Immature natural killer cell (primary cell): ENCODE data around the gene ST8SIA3. TPM values are rescaled to one million over a fixed set of nuclear protein-coding genes. Genes with fewer than 3 reads are reported as not detected.

Experiments used
- DNase-seq, 3 donors: peaks; one replicate each; pipeline ENCODE4 v3.0.0; 2022; ENCODE audit warnings: mixed read lengths in 1 of 3
- H3K27ac Mint-ChIP-seq, 6 donors: one replicate each; pipeline ENCODE4 v1.8.0; 2020; ENCODE audit warnings: mixed read lengths in 6 of 6, mild to moderate bottlenecking in 5 of 6, inconsistent platforms in 4 of 6, moderate library complexity in 3 of 6
- H3K27me3 Mint-ChIP-seq, 3 donors: one replicate each; pipeline ENCODE4 v1.8.0; 2020 to 2021; ENCODE audit warnings: low read depth in 3 of 3, mild to moderate bottlenecking in 3 of 3, mixed read lengths in 3 of 3, moderate library complexity in 3 of 3, inconsistent platforms in 1 of 3
- H3K36me3 Mint-ChIP-seq, 3 donors: one replicate each; pipeline ENCODE4 v1.8.0; 2020; ENCODE audit warnings: mixed read lengths in 3 of 3, inconsistent platforms in 2 of 3, mild to moderate bottlenecking in 2 of 3
- H3K4me1 Mint-ChIP-seq, 2 donors: one replicate each; pipeline ENCODE4 v1.8.0; 2020; ENCODE audit warnings: inconsistent platforms in 2 of 2, mild to moderate bottlenecking in 2 of 2, mixed read lengths in 2 of 2, moderate library complexity in 1 of 2
- H3K4me3 Mint-ChIP-seq, 5 donors: one replicate each; pipeline ENCODE4 v1.8.0; 2020; ENCODE audit warnings: mild to moderate bottlenecking in 5 of 5, mixed read lengths in 5 of 5, inconsistent platforms in 3 of 5, moderate library complexity in 3 of 5
- H3K9me3 Mint-ChIP-seq, 6 donors: one replicate each; pipeline ENCODE4 v1.8.0; 2020; ENCODE audit warnings: mild to moderate bottlenecking in 6 of 6, mixed read lengths in 6 of 6, inconsistent platforms in 4 of 6, moderate library complexity in 3 of 6
- polyA plus RNA-seq, 3 donors: library from polyadenylated mRNA; unstranded; fragments of 300-500 nt; fragmentation: Illumina TruSeq; gene quantifications; one replicate each; pipeline ENCODE4 v1.2.3, GENCODE V29; 2021

Gene ST8SIA3
- polyA plus RNA-seq, 3 donors from 2014 or later = not detected

- H3K36me3 Mint-ChIP-seq = peaks cover 0 to 3% (median 0%) of the 10 kb centered on the region in 3 donors
- no peak overlapping the region for H3K4me3 Mint-ChIP-seq
- peaks cover 2 to 9% (median 2%) of the 10 kb centered on the region in 3 donors for H3K27me3 Mint-ChIP-seq
- no peak for DNase-seq
- H3K4me1 Mint-ChIP-seq = no peaks in the 10 kb centered on the region
- H3K9me3 Mint-ChIP-seq = peaks cover 0 to 3% (median under 1%) of the 10 kb centered on the region in 6 donors
- no peak overlapping the region for H3K27ac Mint-ChIP-seq
These were observed 8.5 kb upstream of the ST8SIA3 start for GRCh38 chr18:57343833-57344232.

- Mint-ChIP-seq H3K27ac (no peak overlapping the region), H3K27me3 (peaks cover 4 to 20% (median 9%) of the 10 kb centered on the region in 3 donors), H3K4me3 (no peak overlapping the region), H3K36me3 (peaks cover 0 to 4% (median 0%) of the 10 kb centered on the region in 3 donors), H3K4me1 (no peaks in the 10 kb centered on the region), H3K9me3 (peaks cover 0 to 12% (median 5%) of the 10 kb centered on the region in 6 donors)
- no peak for DNase-seq
These were observed 5.5 kb upstream of the ST8SIA3 start for GRCh38 chr18:57346876-57347275.

GRCh38 chr18:57347784-57348183, 4.6 kb upstream of the ST8SIA3 start:
- no peak for DNase-seq
- no peak overlapping the region for H3K4me3 Mint-ChIP-seq
- H3K36me3 Mint-ChIP-seq = peaks cover 0 to 4% (median 0%) of the 10 kb centered on the region in 3 donors
- no peaks in the 10 kb centered on the region for H3K4me1 Mint-ChIP-seq
- peaks cover 4 to 24% (median 12%) of the 10 kb centered on the region in 3 donors for H3K27me3 Mint-ChIP-seq
- H3K9me3 Mint-ChIP-seq = peaks cover 0 to 12% (median 5%) of the 10 kb centered on the region in 6 donors
- no peak overlapping the region for H3K27ac Mint-ChIP-seq

- Mint-ChIP-seq H3K27me3 (peaks cover 10 to 35% (median 15%) of the 10 kb centered on the region in 3 donors), H3K9me3 (peaks cover 4 to 23% (median 13%) of the 10 kb centered on the region in 6 donors), H3K27ac (no peak overlapping the region), H3K36me3 (peaks cover 0 to 9% (median 5%) of the 10 kb centered on the region in 3 donors), H3K4me3 (no peak overlapping the region), H3K4me1 (no peaks in the 10 kb centered on the region)
- DNase-seq = no peak
These were observed 392 bp downstream of the ST8SIA3 start for GRCh38 chr18:57352761-57353136.

GRCh38 chr18:57353137-57353939, 981 bp downstream of the ST8SIA3 start:
- peaks cover 10 to 35% (median 15%) of the 10 kb centered on the region in 3 donors for H3K27me3 Mint-ChIP-seq
- no peak overlapping the region for H3K4me3 Mint-ChIP-seq
- H3K36me3 Mint-ChIP-seq = peaks cover 0 to 9% (median 5%) of the 10 kb centered on the region in 3 donors
- peaks cover 4 to 23% (median 13%) of the 10 kb centered on the region in 6 donors for H3K9me3 Mint-ChIP-seq
- no peak for DNase-seq
- no peak overlapping the region for H3K27ac Mint-ChIP-seq
- no peaks in the 10 kb centered on the region for H3K4me1 Mint-ChIP-seq

- H3K27me3 Mint-ChIP-seq = peaks cover 10 to 35% (median 15%) of the 10 kb centered on the region in 3 donors
- H3K9me3 Mint-ChIP-seq = peaks cover 4 to 23% (median 13%) of the 10 kb centered on the region in 6 donors
- H3K27ac Mint-ChIP-seq = no peak overlapping the region
- H3K36me3 Mint-ChIP-seq = peaks cover 0 to 9% (median 5%) of the 10 kb centered on the region in 3 donors
- DNase-seq = no peak
- H3K4me3 Mint-ChIP-seq = no peak overlapping the region
- H3K4me1 Mint-ChIP-seq = no peaks in the 10 kb centered on the region
These were observed 1.6 kb downstream of the ST8SIA3 start for GRCh38 chr18:57353940-57354461.

GRCh38 chr18:57359433-57359832, 7.1 kb downstream of the ST8SIA3 start:
- no peaks in the 10 kb centered on the region for H3K4me1 Mint-ChIP-seq
- H3K9me3 Mint-ChIP-seq = peaks cover 0 to 11% (median 6%) of the 10 kb centered on the region in 6 donors
- DNase-seq = no peak
- peaks cover 0 to 5% (median 5%) of the 10 kb centered on the region in 3 donors for H3K36me3 Mint-ChIP-seq
- H3K4me3 Mint-ChIP-seq = no peak overlapping the region
- H3K27ac Mint-ChIP-seq = no peak overlapping the region
- H3K27me3 Mint-ChIP-seq = peaks cover 3 to 17% (median 3%) of the 10 kb centered on the region in 3 donors

DNA sequence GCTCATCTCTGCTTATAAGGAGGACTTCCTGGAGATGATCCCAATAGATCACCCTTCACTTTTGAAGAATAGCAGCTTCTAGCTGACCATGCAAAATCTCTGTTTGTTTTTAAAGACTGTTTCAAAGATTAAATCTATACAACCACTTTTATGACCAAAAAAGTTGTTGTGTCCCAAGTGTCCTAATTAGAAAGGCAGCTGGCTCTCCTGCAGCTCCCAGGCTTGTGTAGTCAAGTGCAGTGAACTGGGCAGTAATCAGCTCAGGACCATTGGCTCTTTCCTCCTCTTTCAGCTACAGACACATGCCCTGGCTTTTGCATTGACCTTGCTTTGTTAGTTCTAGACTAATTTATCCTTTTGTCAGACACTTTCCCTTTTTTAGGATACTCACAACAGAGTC, 10.4 kb downstream of the ST8SIA3 start:
- Mint-ChIP-seq H3K27ac (no peak overlapping the region), H3K36me3 (no peaks in the 10 kb centered on the region)

DNA sequence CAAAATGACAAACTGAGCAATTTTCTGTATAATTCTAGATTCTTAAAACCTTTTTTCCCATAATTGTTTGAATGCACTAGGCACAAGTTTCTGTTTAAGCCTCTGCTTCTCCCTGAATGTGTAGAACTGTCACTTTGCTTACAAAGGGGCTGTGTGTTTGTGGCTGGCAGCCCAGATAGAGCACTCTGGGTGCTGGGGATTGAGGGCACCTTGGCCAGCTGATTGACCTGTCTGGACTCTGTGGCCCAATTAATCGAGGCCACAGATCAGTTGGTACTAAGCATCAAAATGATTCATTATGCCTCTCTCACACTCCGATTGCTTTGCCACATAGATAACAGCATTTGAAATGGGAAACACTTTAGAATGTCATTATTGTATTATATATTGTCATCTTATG, 12.1 kb downstream of the ST8SIA3 start:
- DNase-seq = no peak
- H3K36me3 Mint-ChIP-seq = no peaks in the 10 kb centered on the region
- H3K4me3 Mint-ChIP-seq = no peak overlapping the region
- peaks cover 0 to 7% (median 1%) of the 10 kb centered on the region in 3 donors for H3K27me3 Mint-ChIP-seq
- H3K27ac Mint-ChIP-seq = no peak overlapping the region
- H3K4me1 Mint-ChIP-seq = no peaks in the 10 kb centered on the region
- peaks cover 0 to 2% (median 0%) of the 10 kb centered on the region in 6 donors for H3K9me3 Mint-ChIP-seq

More for the DNA sequence above, 10.4 kb downstream of the ST8SIA3 start:
- no peak overlapping the region for H3K4me3 Mint-ChIP-seq
- H3K9me3 Mint-ChIP-seq = no peaks in the 10 kb centered on the region
- DNase-seq = no peak
- peaks cover 0 to 7% (median 1%) of the 10 kb centered on the region in 3 donors for H3K27me3 Mint-ChIP-seq
- H3K4me1 Mint-ChIP-seq = no peaks in the 10 kb centered on the region

DNA sequence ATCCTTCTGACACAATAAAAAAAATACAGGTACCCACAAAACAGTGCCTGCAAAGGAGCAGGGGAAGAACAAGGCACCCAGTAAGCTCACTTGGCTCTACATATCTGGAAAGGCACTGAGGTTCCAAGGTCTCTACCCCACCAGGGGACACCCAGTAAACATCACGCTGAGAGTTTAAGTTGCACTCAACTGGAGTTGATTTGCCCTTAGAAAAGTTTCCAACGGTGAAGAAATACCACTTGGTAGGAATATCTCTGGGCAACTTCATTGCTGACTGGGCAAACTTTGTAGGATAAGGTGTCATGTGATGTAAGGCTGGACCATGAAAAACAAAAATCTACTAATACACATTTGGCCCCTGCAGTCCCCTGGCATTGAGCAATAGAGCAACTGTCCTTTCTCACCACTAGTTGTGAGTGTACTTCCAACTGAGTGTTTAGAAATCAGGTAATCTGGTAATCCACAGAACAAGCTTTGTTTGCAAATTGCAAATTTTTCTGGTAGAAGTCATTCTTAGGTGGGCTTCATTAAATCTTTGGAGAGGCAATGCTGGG, 14.2 kb downstream of the ST8SIA3 start:
- Mint-ChIP-seq H3K27me3 (peaks cover 0 to 3% (median 1%) of the 10 kb centered on the region in 3 donors), H3K27ac (no peak overlapping the region), H3K4me1 (no peaks in the 10 kb centered on the region), H3K36me3 (no peaks in the 10 kb centered on the region), H3K9me3 (peaks cover 0 to 2% (median 0%) of the 10 kb centered on the region in 6 donors), H3K4me3 (no peak overlapping the region)
- DNase-seq = no peak

DNA sequence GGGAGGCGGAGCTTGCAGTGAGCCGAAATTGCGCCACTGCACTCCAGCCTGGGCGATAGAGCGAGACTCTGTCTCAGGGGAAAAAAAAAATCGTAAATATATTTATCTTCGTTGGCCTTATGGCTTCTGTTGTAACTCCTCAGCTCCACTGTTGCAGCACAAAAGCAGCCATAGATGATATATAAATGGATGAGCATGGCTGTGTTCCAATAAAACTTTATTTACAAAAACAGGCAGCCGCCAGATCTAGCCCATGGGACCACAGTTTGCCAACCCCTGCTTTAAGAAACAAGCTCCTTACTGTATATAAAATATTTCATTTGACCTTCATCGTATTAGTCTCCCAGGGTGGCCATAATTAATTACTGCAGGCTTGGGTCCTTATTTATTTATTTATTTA, 20.1 kb downstream of the ST8SIA3 start:
- Mint-ChIP-seq H3K27ac (no peak overlapping the region), H3K4me3 (no peak overlapping the region), H3K4me1 (no peaks in the 10 kb centered on the region), H3K27me3 (peaks cover 3 to 5% (median 3%) of the 10 kb centered on the region in 3 donors), H3K9me3 (peaks cover 0 to 4% (median under 1%) of the 10 kb centered on the region in 6 donors), H3K36me3 (no peaks in the 10 kb centered on the region)
- no peak for DNase-seq

GRCh38 chr18:57373017-57373416, 20.7 kb downstream of the ST8SIA3 start:
- no peak for DNase-seq
- Mint-ChIP-seq H3K36me3 (no peaks in the 10 kb centered on the region), H3K27me3 (peaks cover 3 to 5% (median 4%) of the 10 kb centered on the region in 3 donors), H3K4me3 (no peak overlapping the region), H3K9me3 (peaks cover 0 to 4% (median under 1%) of the 10 kb centered on the region in 6 donors), H3K4me1 (no peaks in the 10 kb centered on the region), H3K27ac (no peak overlapping the region)

DNA sequence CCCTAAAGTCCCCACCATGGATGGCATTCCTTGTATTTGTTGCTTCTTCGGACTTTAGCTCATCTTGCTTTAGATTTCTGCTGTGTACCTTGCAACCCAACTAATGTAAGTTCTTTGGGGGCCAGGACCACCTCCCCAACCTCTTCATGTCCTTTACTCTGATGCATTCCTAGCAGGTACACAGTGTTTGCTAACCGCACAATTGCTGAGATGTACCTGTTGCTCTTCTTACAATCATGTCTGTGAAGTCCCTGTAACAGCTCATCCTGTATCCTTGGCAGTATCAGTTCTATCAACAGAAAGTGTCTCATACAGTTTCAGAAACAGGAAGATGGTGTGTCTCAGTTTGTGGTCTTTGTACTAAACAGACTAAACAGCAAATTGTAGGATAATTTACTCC, 24.1 kb downstream of the ST8SIA3 start:
- no peaks in the 10 kb centered on the region for H3K4me1 Mint-ChIP-seq
- H3K36me3 Mint-ChIP-seq = no peaks in the 10 kb centered on the region
- DNase-seq = no peak
- H3K27me3 Mint-ChIP-seq = peaks cover 4 to 6% (median 5%) of the 10 kb centered on the region in 3 donors
- no peak overlapping the region for H3K4me3 Mint-ChIP-seq
- H3K27ac Mint-ChIP-seq = no peak overlapping the region
- H3K9me3 Mint-ChIP-seq = peaks cover 0 to 4% (median under 1%) of the 10 kb centered on the region in 6 donors

DNA sequence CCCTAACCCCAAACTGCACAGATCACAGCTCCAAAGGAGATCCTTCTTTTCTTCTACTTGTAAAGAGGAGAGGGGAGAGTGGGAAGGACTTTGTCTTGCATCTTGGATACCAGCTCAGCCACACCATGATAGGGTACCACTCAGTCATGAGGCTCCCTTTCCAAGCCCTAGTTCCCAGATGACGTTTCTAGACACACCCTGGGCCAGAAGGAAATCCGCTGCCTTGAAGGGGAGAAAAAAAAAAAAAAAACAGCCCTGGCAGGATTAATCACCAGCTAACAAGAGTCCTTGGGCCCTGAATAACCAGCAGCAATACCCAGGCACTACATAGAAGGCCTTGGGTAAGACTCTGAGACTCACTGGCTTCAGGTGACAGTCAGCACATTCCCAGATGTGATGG, 36.9 kb downstream of the ST8SIA3 start:
- Mint-ChIP-seq H3K4me1 (no peaks in the 10 kb centered on the region), H3K9me3 (peaks cover 0 to 7% (median 5%) of the 10 kb centered on the region in 6 donors), H3K36me3 (no peaks in the 10 kb centered on the region), H3K27me3 (peaks cover 4 to 7% (median 7%) of the 10 kb centered on the region in 3 donors), H3K27ac (no peak overlapping the region), H3K4me3 (no peak overlapping the region)
- DNase-seq = no peak
